Peyer's patch (tissue), 4 donors: ENCODE data around the gene TRPM3. TPM values are rescaled to one million over a fixed set of nuclear protein-coding genes. Genes with fewer than 3 reads are reported as not detected.

Experiments used
- DNase-seq, 3 donors: peaks; one replicate each; pipeline ENCODE4 v3.0.0-alpha.2; 2017 to 2019
- H3K27ac ChIP-seq, 4 donors: fragments of 200-600 bp; sonication (generic); one replicate each; pipeline ENCODE4 v1.5.1; 2016 to 2019
- H3K27me3 ChIP-seq, 2 donors: fragments of 200-600 bp; sonication (generic); one replicate each; pipeline ENCODE4 v1.5.1; 2019
- H3K36me3 ChIP-seq, 3 donors: fragments of 200-600 bp; sonication (generic); one replicate each; pipeline ENCODE4 v1.5.1; 2016 to 2019
- H3K4me1 ChIP-seq, 4 donors: fragments of 200-600 bp; sonication (generic); one replicate each; pipeline ENCODE4 v1.5.1; 2016 to 2019
- H3K4me3 ChIP-seq, 4 donors: fragments of 200-600 bp; sonication (generic); 1 replicate in 3 of 4; 2 replicates in 1 of 4; pipeline ENCODE4 v1.5.1; 2016 to 2019; ENCODE audit warnings: mild to moderate bottlenecking in 1 of 4
- H3K9me3 ChIP-seq, 4 donors: fragments of 200-600 bp; sonication (generic); one replicate each; pipeline ENCODE4 v1.5.1; 2016 to 2019; ENCODE audit warnings: mild to moderate bottlenecking in 1 of 4
- POLR2A ChIP-seq, 2 donors: fragments of 450-650 bp; IDR thresholded peaks; one replicate each; pipeline ENCODE4 v1.5.1; 2017; ENCODE audit warnings: antibody characterized with exemption in 2 of 2, mild to moderate bottlenecking in 2 of 2, moderate library complexity in 2 of 2
- total RNA-seq, 4 donors: library from RNA; depleted of rRNA; stranded (reverse); fragments of >200 nt; gene quantifications; one replicate each; pipeline ENCODE4 v1.1.0, GENCODE V29; 2016
- TF ChIP-seq, protein P1 (sequence below), 6 experiments: fragments of 450-650 bp in 4 of 6; fragments of 200-600 bp in 2 of 6; sonication (generic) in 1 of 6; IDR thresholded peaks; one replicate each; pipeline ENCODE4 v1.5.1; 2017 to 2019; ENCODE audit warnings: antibody characterized with exemption in 6 of 6, mild to moderate bottlenecking in 3 of 6, moderate library complexity in 1 of 6

TRPM3 gene
- total RNA-seq, 4 donors from 2014 or later: 0.28 to 0.80 TPM; not detected in 2

DNA sequence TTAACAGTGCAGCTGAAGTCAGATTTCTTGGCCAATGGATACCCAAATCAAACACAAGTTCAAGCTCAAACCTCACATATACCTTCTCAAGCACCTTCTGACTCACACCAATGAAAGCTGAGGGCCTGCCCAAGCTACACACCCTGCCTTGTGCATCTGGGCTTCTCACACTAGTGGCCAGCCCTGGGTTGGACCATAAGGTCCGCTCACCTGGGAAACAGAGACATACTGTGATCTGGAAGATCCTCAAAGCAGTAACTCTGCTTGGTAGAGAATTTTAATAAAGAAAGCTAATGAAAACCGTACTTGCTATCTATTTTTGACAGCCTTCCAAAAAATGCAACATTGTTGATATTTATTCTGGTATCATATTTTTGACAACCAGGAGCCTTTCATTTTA is 7.4 kb upstream of the TRPM3 start:
- no peak for TF ChIP-seq POLR2A (IDR thresholded peaks at IDR 0.05)
- TF ChIP-seq, protein P1, sequence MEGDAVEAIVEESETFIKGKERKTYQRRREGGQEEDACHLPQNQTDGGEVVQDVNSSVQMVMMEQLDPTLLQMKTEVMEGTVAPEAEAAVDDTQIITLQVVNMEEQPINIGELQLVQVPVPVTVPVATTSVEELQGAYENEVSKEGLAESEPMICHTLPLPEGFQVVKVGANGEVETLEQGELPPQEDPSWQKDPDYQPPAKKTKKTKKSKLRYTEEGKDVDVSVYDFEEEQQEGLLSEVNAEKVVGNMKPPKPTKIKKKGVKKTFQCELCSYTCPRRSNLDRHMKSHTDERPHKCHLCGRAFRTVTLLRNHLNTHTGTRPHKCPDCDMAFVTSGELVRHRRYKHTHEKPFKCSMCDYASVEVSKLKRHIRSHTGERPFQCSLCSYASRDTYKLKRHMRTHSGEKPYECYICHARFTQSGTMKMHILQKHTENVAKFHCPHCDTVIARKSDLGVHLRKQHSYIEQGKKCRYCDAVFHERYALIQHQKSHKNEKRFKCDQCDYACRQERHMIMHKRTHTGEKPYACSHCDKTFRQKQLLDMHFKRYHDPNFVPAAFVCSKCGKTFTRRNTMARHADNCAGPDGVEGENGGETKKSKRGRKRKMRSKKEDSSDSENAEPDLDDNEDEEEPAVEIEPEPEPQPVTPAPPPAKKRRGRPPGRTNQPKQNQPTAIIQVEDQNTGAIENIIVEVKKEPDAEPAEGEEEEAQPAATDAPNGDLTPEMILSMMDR (IDR thresholded peaks at IDR 0.05): no peak
- H3K36me3 ChIP-seq: no peaks in the 10 kb centered on the region
- H3K27me3 ChIP-seq: no peaks in the 10 kb centered on the region
- H3K9me3 ChIP-seq: no peaks in the 10 kb centered on the region
- no peak for DNase-seq
- H3K4me1 ChIP-seq: no peaks in the 10 kb centered on the region
- no peak overlapping the region for H3K27ac ChIP-seq
- H3K4me3 ChIP-seq: no peak overlapping the region

DNA sequence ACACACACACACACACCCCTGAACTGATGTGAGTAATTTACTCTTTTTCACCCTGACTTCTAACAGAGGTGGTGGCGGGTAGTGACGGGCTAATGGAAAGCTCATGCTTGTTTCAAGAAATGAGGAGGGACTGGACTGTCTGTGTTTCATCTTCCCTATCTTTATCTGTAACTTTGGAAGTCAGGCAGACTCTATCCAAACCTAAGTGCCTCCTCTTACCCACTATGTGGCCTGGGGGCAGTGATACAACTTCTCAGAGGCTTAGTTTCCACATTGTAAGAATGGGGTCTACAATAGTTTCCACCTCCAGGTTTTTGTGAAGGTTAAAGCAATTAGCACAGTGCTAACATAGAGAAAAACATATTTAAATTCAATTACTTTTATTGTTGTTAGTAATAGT is 5.9 kb upstream of the TRPM3 start:
- no peak for DNase-seq
- no peak overlapping the region for H3K27ac ChIP-seq
- no peaks in the 10 kb centered on the region for H3K4me1 ChIP-seq
- no peaks in the 10 kb centered on the region for H3K36me3 ChIP-seq
- no peaks in the 10 kb centered on the region for H3K9me3 ChIP-seq
- H3K4me3 ChIP-seq: no peak overlapping the region
- TF ChIP-seq, protein P1 (IDR thresholded peaks at IDR 0.05): no peak
- no peak for TF ChIP-seq POLR2A (IDR thresholded peaks at IDR 0.05)
- no peaks in the 10 kb centered on the region for H3K27me3 ChIP-seq

DNA sequence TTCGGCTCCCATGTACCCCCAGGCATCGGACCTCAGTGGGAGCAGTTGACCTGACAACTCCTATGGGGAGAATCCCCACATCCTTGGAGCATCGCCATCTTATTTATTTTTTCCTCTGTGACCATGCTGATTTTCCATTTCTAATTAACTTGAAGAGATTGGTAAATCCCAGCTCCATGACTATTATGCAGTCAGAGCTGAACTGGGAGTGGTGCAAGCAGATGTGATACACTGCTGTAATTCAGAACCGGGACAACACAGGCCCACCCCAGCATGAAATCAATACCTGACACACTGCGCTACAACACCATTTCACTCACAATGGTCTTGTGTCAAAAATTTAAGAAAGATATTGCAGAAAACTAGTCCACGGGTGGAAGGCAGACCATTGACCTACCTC is 1.0 kb upstream of the TRPM3 start:
- Histone ChIP-seq H3K4me1 (no peaks in the 10 kb centered on the region), H3K27me3 (no peaks in the 10 kb centered on the region), H3K36me3 (no peaks in the 10 kb centered on the region), H3K27ac (no peak overlapping the region), H3K4me3 (no peak overlapping the region), H3K9me3 (no peaks in the 10 kb centered on the region)
- TF ChIP-seq POLR2A (IDR thresholded peaks at IDR 0.05): no peak
- TF ChIP-seq, protein P1 (IDR thresholded peaks at IDR 0.05): no peak
- DNase-seq: no peak

DNA sequence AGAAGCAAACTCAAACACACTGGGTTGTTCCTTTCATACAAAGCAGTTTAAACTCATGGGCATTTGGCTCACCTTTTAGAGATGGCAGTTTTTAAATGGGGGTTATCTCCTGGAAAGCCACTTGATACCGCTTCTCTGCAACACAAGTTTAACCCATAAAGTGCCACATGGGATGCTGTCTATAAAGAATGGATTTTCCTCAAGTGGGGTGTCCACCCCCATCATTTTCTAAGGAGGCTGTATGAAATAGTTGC is 528 bp upstream of the TRPM3 start:
- no peak for DNase-seq
- no peaks in the 10 kb centered on the region for H3K27me3 ChIP-seq
- no peaks in the 10 kb centered on the region for H3K4me1 ChIP-seq
- H3K27ac ChIP-seq: no peak overlapping the region
- H3K9me3 ChIP-seq: no peaks in the 10 kb centered on the region
- H3K36me3 ChIP-seq: no peaks in the 10 kb centered on the region
- no peak overlapping the region for H3K4me3 ChIP-seq
- TF ChIP-seq, protein P1 (IDR thresholded peaks at IDR 0.05): no peak
- TF ChIP-seq POLR2A (IDR thresholded peaks at IDR 0.05): no peak

DNA sequence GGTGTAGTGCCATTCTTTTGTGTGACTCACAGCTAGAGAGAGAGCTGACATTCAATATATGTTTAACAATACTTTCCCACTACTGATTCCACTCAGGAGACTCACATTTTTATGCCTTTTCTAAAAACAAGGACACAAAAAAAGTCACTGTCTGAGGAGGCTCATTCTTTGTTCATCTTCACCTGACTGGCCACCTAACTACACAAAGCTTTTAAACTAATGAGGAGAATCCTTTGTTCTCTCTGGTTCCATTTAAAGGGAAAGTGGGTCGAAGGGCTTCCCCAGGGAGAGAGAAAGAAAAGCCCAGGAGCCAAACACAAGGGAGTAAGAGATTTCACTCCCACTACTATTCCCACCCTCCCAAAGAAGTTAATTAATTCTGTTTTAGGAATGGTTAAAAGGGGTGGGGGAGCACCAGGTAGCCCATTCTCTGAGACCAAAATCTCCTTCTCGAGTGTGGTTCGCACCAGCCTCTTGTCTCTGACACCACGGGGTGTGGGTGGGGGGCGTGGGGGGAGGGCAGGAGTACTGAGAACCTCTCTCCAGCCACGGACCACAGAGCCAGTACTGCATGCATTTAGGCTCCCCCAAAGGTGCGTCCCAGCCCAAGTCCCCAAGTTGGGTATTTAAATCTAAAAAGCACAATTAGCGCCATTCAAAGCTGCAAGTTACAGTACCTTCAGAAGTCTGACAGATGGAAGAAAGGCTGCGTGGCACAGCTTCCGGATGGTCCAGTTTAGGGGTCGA is 747 bp downstream of the TRPM3 start:
- Histone ChIP-seq H3K4me3 (no peak overlapping the region), H3K36me3 (no peaks in the 10 kb centered on the region), H3K27me3 (no peaks in the 10 kb centered on the region), H3K27ac (no peak overlapping the region), H3K9me3 (no peaks in the 10 kb centered on the region), H3K4me1 (no peaks in the 10 kb centered on the region)
- DNase-seq: no peak
- TF ChIP-seq, protein P1 (IDR thresholded peaks at IDR 0.05): no peak
- no peak for TF ChIP-seq POLR2A (IDR thresholded peaks at IDR 0.05)

DNA sequence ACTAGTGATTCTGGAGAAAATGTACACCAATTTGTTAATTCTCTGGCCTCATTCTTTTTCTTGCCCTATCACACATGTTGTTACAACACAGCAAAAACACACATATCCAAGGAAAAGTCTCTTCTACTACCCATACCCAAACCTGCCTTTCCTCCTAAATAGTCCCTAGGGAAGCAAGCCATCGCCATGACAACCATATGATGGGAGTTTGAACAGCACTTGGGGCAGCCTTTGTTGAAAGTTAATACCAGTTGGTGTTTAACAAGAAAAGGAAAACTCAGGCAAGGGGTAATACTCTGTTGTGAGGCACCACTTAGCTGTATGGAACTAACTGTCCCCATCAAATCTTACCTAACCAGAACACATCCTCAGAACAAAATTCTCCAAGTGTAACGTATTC is 1.7 kb downstream of the TRPM3 start:
- no peaks in the 10 kb centered on the region for H3K9me3 ChIP-seq
- no peaks in the 10 kb centered on the region for H3K4me1 ChIP-seq
- no peak overlapping the region for H3K27ac ChIP-seq
- H3K27me3 ChIP-seq: no peaks in the 10 kb centered on the region
- DNase-seq: no peak
- TF ChIP-seq, protein P1 (IDR thresholded peaks at IDR 0.05): no peak
- TF ChIP-seq POLR2A (IDR thresholded peaks at IDR 0.05): no peak
- no peak overlapping the region for H3K4me3 ChIP-seq
- no peaks in the 10 kb centered on the region for H3K36me3 ChIP-seq
